Measurements from ENCODE around the gene MEIKIN.

Gene MEIKIN

GRCh38 chr5:131757830-131758519, 187.5 kb downstream of the MEIKIN start:
- no peak overlapping the region for H2AFZ ChIP-seq (ENCODE audit: low read depth)
- H3K4me3 ChIP-seq (IDR thresholded peaks at IDR 0.05; ENCODE audit: insufficient read depth, low read depth, low read length) = no peak overlapping the region
- H3K4me1 ChIP-seq (ENCODE audit: low read depth, poor library complexity, severe bottlenecking) = peaks cover 83% of the 10 kb centered on the region
- H3K27ac ChIP-seq = peak overlapping the region; percentile 80
- H4K20me1 ChIP-seq (ENCODE audit: insufficient read depth) = no peaks in the 10 kb centered on the region
- peaks cover 89% of the 10 kb centered on the region for H3K79me2 ChIP-seq (ENCODE audit: insufficient read depth, low read depth)
- no peaks in the 10 kb centered on the region for H3K27me3 ChIP-seq (ENCODE audit: insufficient read depth, low read depth)
- peak overlapping the region; percentile 30; the same call in 1 of the 2 replicates for H3K9ac ChIP-seq
- H3K36me3 ChIP-seq (ENCODE audit: insufficient read depth) = no peaks in the 10 kb centered on the region
- peak overlapping the region; percentile 79 for H3K4me2 ChIP-seq
- TF ChIP-seq CTCF (conservative IDR thresholded peaks at IDR 0.05; ENCODE audit: low read depth, low read length) = no peak
